ENCODE measurements around the gene DOCK3.

DNA sequence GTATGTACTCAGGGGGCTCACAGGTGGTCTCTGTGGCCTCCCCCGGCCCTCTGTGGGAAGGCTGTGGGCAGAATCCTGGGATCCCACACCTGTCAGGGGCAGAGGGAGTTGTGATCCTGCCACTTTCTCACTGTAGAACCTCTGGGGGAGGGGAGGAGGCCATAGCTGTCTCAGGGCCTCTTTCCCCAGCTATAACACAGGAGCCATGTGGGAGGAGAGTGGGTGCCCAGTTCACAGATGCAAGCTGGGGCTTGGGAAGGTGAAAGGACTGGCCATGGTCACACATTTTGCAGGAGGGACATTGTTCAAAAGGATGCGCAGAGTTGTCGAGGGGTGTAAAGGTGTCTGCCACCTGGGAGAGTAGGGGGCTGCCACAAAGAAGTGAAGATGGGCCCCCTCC lies 46.1 kb upstream of the DOCK3 start:
- TF ChIP-seq, protein P1, sequence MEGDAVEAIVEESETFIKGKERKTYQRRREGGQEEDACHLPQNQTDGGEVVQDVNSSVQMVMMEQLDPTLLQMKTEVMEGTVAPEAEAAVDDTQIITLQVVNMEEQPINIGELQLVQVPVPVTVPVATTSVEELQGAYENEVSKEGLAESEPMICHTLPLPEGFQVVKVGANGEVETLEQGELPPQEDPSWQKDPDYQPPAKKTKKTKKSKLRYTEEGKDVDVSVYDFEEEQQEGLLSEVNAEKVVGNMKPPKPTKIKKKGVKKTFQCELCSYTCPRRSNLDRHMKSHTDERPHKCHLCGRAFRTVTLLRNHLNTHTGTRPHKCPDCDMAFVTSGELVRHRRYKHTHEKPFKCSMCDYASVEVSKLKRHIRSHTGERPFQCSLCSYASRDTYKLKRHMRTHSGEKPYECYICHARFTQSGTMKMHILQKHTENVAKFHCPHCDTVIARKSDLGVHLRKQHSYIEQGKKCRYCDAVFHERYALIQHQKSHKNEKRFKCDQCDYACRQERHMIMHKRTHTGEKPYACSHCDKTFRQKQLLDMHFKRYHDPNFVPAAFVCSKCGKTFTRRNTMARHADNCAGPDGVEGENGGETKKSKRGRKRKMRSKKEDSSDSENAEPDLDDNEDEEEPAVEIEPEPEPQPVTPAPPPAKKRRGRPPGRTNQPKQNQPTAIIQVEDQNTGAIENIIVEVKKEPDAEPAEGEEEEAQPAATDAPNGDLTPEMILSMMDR (IDR thresholded peaks at IDR 0.05): no peak
- no peak for TF ChIP-seq POLR2A (IDR thresholded peaks at IDR 0.05)
- TF ChIP-seq POLR2AphosphoS5 (IDR thresholded peaks at IDR 0.05): no peak
